Stimulated activated CD4-positive, alpha-beta T cell treated with anti-CD3 and anti-CD28 coated beads, Interleukin-12 subunit alpha, Interleukin-12 subunit beta, amount 100 ng/mL, for 48 hours (primary cell): ENCODE data around the gene LCN10.
"Not testable (repeated sequence)": the region's sequence is repeated elsewhere in the genome, so short reads cannot be mapped to it uniquely, and the experiment has no call there.

ENCODE experiments used
- DNase-seq, 3 donors: peaks; one replicate each; pipeline ENCODE4 v3.0.0-alpha.2; 2020; ENCODE audit warnings: low read depth in 2 of 3, low spot score in 1 of 3

LCN10 gene

DNA sequence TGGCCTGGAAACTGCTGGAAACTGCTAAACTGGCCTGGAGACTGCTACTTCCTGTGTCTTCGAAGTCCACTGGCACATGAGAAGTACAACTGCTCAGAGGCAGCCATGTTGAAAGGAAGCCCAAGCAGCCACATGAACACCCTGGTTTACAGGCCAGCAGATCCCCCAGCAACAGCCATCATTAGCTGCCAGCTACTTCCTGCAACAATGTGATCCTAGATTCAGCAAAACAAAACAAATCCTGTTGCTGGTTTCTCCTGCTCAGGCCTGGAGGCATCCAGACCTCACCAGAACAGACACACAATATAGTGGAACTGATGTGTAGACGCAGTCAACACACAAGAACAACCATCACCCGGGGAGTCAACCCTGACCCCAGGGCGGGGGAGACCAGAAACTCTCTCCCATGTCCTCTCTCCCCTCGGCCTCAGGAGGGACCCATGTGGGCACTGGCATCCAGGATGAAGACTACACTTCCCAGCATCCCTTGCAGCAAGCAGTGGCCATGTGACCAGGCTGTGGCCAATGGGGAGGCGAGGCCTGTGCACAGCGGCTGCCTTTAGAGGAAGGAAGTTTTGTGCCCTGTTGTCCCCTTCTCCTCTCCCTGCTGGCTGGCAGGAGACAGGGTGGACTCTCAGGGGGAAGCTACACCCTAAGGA, 30.8 kb upstream of the LCN10 start:
- DNase-seq, result no peak

DNA sequence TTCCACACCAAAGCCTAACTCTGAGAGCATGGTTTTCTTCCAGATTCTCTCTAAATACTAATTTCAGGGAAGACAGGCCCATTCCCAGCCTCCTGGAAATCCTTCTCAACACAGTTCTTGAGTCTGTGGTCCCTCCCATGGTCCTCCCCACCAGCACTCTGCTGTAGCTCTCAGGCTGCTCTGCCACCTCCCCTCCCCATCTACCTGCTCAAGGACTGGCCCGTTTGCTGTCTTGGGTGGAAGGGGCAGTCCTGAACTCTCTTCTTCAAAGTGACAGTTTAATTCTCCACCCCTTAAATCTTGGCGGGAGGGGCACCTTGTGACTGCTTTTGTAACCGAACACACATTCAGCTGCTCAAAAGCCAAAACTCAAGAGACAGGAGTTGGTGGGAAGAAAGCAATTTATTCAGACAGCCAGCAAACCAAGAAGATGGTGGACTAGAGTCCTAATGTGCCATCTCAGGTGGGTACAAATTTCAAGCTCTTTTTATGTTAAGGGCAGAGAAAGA, 29.2 kb upstream of the LCN10 start:
- DNase-seq, result no peak

DNA sequence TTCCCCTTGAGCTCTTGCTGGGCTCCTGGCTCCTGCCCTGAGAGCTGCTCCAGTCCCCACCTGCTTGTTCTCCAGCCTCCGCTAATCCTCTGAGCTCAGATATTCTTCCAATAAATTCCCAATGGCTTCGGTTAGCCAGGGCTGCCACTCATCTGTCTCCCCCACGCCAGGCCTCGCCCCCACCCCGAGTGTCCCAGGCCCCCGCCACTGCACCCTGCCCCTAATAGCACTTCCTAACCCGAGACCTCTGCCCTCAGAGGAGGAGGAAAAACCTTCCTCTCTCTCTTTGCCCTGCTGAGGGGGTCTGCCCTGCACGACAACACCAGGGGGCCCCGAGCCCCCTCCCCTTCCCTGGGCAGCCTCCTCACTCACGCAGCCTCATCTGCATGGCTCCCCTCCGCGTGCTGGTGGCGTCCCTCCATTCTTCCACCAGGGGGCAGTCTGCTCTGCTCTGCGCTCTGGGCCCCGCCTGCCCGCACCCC, 27.0 kb upstream of the LCN10 start:
- DNase-seq, result peak in 2 of 3 donors; percentile 46 to 56

DNA sequence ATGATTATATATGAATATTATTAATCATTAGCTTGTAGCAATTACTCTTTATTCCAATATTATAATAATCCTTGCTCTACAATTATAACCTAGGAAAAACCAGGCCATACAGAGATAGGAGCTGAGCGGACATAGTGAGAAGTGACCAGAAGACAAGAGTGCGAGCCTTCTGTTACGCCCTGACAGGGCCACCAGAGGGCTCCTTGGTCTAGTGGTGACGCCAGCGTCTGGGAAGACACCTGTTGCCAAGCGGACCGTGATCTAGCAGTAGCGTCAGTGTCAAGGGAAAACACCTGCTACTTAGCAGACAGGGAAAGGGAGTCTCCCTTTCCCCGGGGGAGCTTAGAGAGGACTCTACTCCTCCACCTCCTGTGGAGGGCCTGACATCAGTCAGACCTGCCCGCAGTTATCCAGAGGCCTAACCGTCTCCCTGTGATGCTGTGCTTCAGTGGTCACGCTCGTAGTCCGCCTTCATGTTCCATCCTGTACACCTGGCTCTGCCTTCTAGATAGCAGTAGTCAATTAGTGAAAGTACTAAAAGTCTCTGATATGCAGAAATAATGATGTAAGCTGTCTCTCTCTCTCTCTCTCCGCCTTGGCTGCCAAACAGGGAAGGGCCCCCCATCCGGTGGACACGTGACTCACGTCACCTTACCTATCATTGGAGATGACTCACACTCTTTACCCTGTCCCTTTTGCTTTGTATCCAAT, 23.8 kb upstream of the LCN10 start:
- DNase-seq, result peak; percentile 27 to 50 (median 43)

DNA sequence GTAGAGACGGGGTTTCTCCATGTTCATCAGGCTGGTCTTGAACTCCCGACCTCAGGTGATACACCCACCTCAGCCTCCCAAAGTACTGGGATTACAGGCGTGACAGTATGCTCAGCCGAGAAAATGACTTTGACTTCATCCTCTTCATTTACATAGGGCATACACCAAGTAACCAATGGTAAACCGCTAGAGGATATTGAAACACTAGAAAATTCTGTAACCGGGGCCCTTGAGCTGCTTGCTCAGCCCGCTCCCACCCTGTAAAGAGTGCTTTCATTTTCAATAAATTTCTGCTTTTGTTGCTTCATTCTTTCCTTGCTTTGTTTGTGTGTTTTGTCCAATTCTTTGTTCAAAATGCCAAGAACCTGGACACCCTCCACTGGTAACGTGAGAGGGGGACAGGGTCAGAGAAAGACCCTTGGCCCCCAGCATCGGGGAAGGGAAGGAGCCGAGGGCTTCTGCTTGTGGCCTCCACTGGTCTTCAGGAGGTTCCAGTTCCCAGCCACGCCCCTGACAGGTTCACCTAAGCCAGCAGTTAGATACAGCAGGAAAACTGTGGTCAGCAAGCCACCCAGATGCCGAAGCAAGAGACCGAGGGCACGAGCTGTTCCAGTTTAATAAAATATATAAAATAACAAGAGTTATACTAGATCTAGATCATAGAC, 23.1 kb upstream of the LCN10 start:
- not testable (repeated sequence) for DNase-seq

DNA sequence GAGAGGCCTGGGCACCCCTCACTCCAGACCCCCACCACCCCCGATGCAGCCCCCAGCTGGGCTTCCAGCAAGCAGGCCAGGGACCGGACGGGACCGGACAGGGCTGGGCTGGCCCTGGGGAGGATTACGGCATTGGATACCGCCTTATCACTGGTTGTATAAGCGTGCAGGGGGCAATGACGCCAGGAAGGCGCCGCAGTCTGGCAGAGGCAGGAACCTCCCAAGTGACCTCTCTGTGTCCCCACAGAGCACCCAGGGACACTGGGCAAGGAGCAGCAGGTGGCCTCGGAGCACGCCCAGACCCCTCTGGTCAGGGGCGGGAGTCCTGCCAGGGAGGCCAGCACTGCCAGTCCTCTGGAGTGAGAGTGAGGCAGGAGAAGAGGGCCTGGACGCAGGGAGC, 22.3 kb upstream of the LCN10 start:
- no peak for DNase-seq

DNA sequence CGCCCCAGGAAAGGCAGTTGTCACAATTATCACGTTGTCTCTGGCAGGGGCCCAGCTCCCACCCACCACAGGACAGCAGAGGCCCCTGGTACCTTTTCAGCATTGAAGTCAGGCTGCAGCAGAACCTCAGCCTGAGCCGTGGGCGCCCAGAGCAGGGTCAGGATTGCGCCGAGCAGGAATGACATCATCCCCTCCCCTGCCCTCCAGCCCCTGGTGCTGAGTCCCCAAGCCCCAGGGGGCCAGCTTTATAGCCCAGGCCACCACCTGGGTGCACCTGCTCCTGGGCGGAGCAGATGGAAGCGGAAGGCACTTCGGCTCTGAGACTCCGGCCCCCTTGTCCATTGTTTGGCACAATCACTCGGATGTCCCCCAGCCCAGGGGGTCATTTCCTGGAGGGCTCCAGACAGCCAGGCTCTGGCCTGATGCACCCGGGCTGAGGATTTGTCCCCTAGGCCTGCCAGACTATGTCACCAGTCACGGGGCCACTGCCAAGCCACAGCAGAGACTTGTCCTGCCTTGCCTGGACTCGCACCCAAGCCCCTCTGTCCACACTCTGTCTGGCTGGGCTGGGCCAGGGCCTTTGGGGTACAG, 21.7 kb upstream of the LCN10 start, which contains the start of gene LCN15:
TSS of gene LCN15 (minus strand) at position 218 of the 591 bp plus-strand sequence. CDS start at position 188, 30 bp downstream.
- no peak for DNase-seq

DNA sequence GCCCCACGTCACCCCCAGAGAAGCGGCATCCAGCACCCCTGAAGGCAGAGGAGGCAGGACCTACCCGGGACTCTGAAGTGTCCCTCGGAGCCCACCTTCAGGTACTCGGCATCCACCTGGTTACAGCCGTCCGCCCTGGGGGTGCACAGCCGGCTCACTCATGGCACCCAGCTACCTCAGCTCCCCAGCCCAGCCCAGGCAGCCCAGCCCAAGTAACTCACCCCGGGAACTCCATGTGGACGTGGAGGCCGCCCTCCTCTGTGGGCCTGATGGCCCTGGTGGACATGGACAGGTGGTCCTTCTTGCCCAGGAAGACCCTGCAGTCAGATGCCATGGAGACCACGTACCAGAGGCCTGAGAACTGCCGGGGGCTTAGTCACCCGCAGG, 20.9 kb upstream of the LCN10 start:
- no peak for DNase-seq

DNA sequence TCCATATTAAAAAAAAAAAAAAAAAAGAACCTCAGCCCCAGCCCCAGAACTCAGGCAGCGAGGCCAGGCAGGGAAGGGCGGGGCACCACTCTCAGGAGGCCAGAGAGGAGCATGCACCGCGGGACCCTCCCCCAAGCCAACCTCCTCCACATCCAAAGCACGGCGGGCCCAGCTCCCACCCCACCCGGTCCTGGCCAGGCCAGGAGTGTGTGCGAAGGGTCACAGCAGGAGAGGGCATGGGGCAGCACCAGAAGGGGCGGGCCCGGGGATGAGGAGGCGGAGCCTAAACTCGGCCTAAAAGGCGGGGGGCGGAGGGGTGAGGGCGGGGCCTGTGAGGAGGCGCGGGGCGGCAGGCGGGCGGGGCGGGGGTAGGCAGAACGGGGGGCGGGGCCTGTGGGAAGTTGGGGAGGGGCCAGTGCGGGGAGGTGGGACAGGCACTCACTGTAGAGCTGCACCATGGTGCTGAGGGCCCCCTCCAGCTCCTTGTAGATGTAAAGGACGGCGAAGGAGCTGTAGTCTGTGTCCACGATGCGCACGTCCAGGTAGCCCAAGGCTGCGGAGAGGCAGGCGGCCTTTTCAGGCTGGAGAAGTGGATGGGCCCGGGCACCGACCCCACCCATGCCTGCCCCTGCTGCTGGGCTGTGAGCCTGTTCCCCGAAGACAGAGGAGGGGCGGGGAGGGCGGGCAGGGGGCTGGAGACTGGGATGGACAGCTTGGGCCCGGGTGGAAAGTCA, 20.3 kb upstream of the LCN10 start:
- peak in 1 of 3 donors; percentile 54 for DNase-seq

DNA sequence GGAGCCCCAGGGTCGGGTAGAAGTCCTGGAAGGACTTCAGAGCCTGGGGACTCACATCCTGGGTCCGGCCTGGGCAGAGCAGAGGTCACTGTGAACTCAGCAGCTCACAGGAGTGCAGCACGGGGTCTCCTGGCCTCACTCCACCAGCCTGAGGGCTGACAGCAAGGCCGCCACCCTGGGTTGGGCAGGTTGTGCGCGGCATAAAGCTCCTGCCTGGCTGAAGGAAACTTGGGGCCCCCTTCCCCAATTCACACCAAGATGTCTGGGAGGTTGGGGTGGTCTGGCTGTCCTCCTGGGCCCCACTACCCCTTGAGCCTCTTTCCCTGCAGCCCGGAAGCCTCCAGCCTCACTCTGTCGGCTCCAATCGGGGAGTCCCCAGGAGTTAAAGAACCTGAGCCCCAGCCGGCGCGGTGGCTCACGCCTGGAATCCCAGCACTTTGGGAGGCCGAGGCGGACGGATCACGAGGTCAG, 19.5 kb upstream of the LCN10 start:
- no peak for DNase-seq

DNA sequence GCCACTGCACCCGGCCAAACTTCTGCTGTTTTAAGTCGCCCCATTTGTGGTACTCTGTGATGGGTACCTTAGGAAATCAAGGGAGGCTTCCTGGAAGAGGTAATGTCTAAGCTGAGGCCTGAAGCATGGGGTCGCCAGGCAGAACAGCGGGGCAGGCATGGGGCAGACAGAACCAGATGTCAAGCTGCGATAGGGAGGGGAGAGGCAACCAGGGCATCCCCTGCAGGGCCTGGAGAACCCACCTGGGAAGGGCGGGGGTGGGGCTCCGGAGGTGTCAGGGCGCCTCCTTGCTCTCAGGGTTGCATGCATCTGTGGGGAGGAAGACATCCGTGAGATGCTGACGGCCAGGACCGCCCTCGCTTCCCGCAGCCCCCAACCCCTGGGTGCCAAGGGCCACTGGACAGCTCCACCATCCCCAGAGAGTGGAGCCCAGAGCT, 18.8 kb upstream of the LCN10 start:
- DNase-seq, result no peak

DNA sequence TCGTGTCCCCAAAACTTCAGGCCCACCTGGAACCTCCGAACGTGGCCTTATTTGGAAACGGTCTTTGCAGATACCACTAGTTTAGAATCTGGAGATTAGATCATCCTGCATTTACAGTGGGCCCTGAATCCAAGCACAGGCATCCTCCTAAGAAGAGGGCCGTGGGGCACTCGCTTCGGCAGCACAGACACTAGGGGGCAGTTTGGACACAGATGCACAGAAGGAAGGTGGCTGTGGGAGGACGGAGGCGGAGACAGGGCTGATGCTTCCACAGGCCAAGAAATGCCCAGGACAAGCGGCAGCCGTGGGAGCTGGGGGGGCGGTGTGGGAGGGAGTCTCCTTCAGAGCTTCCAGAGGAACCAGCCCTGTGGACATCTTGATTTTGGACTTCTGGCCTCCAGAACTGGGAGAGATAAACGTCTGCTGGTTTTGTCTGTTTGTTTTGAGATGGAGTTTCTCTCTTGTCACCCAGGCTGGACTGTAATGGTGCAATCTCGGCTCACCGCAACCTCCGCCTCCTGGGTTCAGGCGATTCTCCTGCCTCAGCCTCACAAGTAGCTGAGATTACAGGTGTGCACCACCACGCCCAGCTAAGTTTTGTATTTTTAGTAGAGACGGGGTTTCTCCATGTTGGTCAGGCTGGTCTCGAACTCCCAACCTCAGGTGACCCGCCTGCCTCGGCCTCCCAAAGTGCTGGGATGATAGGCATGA, 18.2 kb upstream of the LCN10 start:
- not testable (repeated sequence) for DNase-seq

DNA sequence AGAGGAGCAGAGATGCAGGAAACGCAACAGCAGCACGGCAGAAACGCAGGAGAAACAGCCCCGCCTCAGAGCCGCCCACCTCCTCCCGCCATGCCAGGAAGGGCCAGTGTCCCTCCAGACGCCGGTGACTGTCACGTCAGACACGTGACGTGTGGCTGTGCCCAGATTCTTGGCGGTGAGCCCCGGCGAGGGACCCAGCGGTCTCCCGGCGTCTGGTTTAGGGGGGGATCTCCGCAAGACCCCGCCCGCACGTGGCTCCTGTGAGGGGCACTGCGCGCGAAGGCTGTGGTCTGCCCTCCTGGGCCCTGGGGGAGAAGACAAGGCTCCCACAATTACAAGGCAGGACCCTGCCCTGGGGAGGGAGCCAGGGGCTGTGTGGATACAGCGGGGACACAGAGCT, 17.7 kb upstream of the LCN10 start:
- no peak for DNase-seq

DNA sequence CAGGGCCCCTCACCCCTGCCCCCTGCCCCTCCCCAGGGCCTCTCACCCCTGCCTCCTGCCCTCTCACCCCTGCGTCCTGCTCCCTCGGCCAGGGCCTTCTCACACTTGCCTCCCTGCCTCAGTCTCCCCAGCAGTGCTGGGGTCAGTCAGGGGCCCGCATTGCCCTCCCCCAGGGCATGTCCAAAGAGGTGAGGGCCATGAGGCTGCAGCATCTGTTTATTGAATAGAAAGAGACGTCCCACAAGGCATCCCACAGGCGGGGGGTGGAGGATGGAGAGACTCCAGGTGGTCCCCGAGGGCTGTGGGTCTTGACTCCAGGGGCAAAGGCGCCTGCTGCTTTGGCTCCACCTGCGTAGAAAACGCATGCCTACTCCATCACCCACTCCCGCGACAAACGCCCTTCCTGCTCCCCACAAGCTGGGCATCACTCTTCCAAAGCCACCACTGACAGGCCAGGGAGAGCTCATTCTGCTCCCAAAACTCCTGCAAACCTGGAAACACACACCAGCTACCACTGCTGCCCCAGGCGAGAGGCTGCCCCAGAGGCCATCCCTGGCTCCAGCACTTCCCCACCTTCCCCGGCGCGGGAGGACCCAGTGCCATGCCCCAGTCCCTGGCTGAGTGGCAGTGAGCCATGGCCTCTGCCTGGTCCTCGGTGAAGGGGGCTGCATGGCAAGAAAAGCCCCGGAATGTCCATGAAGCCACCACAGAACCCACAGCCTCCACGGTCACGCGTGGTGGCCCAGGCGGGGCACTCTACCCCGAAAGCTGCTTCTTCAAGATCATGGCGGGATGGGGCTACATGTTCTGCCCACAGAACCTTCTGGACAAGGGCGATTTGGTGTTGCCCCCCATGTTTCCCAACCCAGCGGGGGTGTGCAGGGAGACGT, 16.9 kb upstream of the LCN10 start:
- no peak for DNase-seq

DNA sequence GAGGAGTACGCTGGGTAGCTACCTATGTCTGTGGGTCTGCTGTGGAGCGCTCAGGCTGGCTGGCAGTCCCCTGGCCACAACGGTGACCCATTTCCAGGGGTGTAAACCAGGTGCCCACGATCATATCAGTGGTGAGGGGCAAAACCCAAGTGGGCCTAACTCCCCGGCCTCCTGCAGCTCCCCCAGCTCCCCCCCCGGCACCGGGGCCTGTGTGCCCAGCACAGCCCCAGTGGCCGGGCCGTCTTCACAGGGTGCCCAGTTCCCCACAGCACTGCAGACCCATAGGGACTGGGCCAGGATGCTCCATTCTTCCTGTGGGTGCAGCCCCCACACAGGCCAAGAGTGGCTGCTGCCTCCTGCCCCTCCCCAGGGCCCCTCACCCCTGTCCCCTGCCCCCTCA, 16.3 kb upstream of the LCN10 start:
- DNase-seq, result no peak

DNA sequence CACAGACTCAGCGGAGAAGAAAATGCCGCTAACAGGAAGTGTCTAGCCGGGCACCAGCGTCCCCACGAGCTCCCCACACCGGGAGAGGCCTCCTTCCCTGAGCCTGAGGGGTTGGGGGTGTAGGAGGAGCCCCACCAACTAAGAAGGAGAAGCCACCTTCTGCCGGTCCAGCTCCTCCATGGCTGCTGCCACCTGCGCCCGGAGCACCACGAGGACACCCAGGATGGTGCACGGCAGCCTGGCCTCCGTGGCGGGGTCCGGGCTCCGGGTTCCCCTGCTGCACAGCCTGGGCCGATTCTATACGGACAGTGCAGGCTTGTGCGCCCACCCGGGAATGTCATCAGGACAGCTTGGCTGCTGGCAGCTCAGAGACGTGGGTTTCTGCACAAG, 15.0 kb upstream of the LCN10 start:
- no peak for DNase-seq

DNA sequence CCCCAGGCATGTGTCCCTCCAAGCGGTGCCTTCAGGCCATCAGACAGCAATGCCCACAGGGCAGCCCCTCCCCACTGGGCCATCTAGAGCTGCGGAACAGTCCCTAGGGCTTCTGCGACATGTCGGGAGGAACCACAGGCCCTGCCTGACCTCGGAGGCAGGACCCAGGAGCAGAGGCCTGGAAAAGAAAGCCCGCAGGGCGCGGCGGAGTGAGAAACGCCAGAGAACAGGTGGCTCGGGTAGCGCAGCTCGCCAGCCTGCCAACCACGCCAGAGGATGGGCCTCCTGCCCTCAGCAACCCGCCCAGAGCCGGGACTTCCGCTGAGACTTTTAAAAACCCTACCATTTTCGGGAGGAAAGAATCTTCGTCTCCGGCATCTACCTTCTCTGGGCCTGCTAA, 14.6 kb upstream of the LCN10 start:
- DNase-seq, result no peak

DNA sequence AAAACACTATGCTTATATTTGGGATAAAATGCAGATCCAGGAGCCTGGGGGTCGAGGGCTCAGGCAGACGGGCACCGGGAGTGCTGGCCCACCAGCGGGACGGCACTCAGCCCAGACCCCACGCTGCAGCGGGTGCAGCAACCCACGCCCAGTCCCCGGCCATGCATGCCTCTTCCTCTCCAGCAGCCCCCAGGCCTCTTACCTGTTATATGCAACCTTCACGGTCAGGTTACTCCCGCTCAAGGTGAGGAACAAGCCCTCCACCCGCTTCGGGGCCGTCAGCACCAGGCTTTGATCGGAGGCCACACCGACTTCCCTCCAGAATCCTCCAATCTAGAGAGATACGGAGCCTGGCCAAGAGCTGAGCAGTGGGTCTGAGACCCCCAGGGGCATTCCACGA, 14.1 kb upstream of the LCN10 start:
- DNase-seq, result no peak

DNA sequence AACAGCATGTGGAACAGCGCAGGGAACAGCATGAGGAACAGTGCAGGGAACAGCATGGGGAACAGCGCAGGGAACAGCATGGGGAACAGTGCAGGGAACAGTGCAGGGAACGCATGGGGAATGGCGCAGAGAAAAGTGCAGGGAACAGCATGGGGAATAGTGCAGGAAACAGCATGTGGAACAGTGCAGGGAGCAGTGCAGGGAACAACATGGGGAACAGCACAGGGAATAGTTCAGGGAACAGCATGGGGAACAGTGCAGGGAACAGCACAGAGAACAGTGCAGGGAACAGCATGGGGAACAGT, 13.3 kb upstream of the LCN10 start:
- DNase-seq, result no peak
